HL-60 (cell line): Measurements from ENCODE around the gene BBS2.

Experiments used
- TF ChIP-seq, protein P1 (sequence below): IDR thresholded peaks from one replicate; pipeline ENCODE4 v1.5.1; 2011; ENCODE audit warnings: low read length, control low read depth, inconsistent platforms; ENCODE audit not compliant: insufficient read depth
- TF ChIP-seq, protein P2 (sequence below): IDR thresholded peaks from 2 replicates; pipeline ENCODE4 v1.6.1; 2012; ENCODE audit warnings: low read depth; ENCODE audit not compliant: insufficient replicate concordance

DNA sequence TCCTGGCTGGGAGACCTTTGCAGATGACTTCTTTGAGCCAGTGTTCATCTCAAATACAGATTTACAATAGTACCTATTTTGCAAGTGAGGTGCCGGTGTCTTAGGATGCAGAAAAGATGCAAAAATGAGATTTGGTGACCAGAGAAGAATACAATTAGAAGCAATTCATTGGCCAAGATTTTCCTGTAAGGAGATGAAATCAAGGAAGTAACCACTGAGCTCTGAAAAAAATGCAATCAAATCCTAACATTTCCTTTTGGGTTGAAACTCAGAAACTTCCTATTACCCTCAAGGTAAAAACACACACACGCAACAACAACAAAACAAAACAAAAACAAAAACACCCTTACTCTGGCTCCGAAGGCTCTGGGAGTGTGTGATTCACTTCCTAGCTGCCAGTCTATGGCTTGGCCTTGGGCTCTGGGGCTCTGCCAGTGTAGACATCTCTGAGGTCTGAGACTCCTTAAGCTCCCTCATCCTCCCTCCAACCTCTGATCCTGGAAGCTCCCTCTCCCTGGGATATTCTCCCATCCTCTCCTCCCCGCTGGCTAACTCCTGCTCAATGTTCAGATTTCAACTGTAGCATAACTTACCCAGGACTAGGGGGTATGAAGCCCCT lies 28.2 kb upstream of the BBS2 start:
- TF ChIP-seq, protein P1, sequence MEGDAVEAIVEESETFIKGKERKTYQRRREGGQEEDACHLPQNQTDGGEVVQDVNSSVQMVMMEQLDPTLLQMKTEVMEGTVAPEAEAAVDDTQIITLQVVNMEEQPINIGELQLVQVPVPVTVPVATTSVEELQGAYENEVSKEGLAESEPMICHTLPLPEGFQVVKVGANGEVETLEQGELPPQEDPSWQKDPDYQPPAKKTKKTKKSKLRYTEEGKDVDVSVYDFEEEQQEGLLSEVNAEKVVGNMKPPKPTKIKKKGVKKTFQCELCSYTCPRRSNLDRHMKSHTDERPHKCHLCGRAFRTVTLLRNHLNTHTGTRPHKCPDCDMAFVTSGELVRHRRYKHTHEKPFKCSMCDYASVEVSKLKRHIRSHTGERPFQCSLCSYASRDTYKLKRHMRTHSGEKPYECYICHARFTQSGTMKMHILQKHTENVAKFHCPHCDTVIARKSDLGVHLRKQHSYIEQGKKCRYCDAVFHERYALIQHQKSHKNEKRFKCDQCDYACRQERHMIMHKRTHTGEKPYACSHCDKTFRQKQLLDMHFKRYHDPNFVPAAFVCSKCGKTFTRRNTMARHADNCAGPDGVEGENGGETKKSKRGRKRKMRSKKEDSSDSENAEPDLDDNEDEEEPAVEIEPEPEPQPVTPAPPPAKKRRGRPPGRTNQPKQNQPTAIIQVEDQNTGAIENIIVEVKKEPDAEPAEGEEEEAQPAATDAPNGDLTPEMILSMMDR = no peak
- TF ChIP-seq, protein P2, sequence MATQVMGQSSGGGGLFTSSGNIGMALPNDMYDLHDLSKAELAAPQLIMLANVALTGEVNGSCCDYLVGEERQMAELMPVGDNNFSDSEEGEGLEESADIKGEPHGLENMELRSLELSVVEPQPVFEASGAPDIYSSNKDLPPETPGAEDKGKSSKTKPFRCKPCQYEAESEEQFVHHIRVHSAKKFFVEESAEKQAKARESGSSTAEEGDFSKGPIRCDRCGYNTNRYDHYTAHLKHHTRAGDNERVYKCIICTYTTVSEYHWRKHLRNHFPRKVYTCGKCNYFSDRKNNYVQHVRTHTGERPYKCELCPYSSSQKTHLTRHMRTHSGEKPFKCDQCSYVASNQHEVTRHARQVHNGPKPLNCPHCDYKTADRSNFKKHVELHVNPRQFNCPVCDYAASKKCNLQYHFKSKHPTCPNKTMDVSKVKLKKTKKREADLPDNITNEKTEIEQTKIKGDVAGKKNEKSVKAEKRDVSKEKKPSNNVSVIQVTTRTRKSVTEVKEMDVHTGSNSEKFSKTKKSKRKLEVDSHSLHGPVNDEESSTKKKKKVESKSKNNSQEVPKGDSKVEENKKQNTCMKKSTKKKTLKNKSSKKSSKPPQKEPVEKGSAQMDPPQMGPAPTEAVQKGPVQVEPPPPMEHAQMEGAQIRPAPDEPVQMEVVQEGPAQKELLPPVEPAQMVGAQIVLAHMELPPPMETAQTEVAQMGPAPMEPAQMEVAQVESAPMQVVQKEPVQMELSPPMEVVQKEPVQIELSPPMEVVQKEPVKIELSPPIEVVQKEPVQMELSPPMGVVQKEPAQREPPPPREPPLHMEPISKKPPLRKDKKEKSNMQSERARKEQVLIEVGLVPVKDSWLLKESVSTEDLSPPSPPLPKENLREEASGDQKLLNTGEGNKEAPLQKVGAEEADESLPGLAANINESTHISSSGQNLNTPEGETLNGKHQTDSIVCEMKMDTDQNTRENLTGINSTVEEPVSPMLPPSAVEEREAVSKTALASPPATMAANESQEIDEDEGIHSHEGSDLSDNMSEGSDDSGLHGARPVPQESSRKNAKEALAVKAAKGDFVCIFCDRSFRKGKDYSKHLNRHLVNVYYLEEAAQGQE = no peak
